K562 treated with DMSO at 1 percent for 48 hours (cell line): ENCODE measurements around the gene ERCC8. TPM values are rescaled to one million over a fixed set of nuclear protein-coding genes. Genes with fewer than 3 reads are reported as not detected.

ENCODE experiments used
- total RNA-seq: library from RNA; unstranded; fragments of 300-600 nt; gene quantifications from 2 replicates; pipeline ENCODE4 v1.2.3, GENCODE V29; 2022; ENCODE audit warnings: low replicate concordance; ENCODE audit errors: extremely low read depth

Gene ERCC8, protein sequence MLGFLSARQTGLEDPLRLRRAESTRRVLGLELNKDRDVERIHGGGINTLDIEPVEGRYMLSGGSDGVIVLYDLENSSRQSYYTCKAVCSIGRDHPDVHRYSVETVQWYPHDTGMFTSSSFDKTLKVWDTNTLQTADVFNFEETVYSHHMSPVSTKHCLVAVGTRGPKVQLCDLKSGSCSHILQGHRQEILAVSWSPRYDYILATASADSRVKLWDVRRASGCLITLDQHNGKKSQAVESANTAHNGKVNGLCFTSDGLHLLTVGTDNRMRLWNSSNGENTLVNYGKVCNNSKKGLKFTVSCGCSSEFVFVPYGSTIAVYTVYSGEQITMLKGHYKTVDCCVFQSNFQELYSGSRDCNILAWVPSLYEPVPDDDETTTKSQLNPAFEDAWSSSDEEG
- total RNA-seq: not detected in 2 replicates

DNA sequence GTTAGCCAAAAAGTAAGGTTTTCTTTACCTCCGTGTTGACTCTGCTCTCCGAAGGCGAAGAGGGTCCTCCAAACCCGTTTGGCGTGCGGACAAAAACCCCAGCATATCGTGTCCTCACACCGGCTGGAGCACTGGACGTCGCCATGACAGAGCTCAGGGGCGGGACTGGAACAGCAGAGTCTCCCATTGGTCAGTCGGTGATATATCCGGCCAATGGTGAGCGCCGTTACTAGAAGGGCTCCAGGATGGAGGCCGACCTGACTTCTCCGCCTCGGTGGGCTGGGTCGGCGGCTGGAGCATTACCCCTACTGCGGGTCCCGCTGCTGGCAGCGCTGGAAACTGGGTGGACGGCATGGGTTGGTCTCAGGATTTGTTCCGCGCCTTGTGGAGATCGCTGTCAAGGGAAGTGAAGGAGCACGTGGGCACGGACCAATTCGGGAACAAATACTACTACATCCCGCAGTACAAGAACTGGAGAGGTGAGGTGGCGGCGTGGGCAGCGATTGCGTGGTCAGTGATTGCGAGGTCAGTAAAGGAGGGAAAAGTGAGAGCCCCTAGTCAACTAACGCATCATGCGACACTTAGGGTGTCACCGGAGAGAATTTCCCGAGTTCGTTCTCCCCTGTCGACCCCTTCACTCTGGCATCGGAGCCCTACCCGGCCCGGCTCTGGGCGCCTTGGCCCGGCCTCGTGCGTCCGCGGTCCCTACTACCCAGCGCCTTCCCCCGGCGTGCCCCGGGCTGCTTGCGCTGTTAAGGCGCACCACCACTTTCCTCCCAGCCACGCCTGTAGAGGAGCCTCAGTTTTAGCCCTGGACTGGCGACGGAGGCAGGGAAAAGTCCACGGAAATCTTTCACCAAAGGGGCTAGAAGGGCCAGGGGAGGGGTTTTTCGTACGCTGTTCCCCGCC, at the start of gene ERCC8, which contains the start of gene NDUFAF2:
ERCC8 (minus strand) TSS at position 167 of the 909 bp plus-strand sequence; CDS start at position 105, 62 bp downstream.
NDUFAF2 (plus strand) TSS at position 302 of the 909 bp plus-strand sequence; CDS start at position 353, 51 bp downstream.

DNA sequence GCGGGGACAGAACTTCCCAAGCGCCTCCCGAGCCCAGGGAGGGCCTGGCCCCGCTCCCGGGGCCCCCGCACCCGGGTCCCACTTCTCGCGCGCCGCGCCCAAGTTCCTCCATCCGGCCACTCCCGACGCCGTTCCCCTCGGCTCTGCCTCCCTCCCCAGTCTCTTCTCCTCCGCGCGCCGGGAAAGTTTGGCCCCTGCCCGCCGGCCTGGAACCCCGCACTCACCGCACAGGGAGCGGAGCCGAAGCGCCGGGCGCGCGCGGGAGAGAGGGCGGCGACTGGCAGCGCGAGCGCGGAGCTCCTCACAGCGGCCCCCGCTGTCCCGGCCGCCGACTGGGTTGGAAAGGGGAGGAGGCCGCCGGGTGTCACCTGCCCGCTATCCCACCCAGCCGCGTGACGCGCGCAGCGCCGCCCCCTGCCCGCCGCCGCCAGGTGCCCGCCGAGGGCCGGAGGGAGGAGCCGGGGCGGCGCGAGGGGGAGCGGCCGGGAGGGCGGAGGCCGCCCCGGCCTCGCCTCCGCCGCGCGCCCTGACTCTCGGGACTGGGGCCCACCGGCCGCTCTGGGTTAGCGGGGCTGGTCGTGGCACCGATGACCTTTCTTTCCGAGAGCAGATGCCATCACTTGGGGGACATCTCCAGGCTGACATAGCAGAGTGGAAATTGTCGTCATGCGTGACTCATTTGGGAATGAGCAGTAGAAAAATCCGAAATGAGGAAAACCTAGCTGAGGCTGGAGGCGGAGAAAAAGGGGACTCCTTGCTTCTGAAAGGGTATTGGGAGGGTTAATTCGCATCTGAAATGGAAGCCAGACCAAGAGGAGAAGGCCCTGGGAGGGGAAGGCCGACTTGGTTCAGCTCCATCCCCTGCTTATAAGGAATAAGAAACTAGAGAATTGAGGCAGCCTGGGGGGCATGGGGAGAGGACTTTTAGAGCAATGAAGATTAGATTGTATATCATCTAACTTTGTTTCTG, 100.6 kb downstream of the ERCC8 start, which contains the start of gene ELOVL7:
ELOVL7 (minus strand) TSS at position 334 of the 970 bp plus-strand sequence. CDS start 56,872 bp downstream, outside the sequence.

Other genes starting within 250 kb of the ERCC8 start
- gene DEPDC1B, start 244.9 kb downstream of the ERCC8 start, total RNA-seq: not detected in 2 replicates
- gene ELOVL7, start 100.8 kb downstream of the ERCC8 start, total RNA-seq: not detected in 2 replicates
- not detected in 2 replicates for gene NDUFAF2, start 135 bp upstream of the ERCC8 start, total RNA-seq
- gene SMIM15, start 217.4 kb upstream of the ERCC8 start, total RNA-seq: not detected in 2 replicates